NOMO-1 treated with dmso at 0.1 percent for 144 hours (cell line): ENCODE results near the gene SMG7.

ENCODE experiments used
- DNase-seq: peaks from one replicate; lab custom pipeline; 2025; ENCODE audit not compliant: unreplicated experiment; lab: John Stamatoyannopoulos, UW

The SMG7 gene

DNA sequence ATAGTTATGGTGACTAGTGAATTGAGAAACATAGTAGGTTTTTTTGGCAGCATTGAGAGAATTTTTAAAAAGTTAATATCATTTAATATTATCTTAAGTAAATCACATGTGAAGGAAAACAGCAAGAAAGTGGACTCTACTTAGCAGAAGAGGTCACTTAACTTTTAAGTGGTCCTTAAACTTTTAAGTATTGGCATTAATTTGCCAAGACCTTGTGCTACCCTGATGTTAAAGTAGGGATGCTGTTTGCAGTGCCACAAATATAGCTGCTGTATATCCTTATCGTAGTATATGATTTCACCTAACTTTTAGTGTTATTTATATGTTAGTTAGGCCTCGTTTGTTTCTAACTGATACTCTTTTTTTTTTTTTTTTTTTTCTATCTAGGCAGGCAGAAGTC is 40.2 kb downstream of the SMG7 start:
- no peak for DNase-seq

DNA sequence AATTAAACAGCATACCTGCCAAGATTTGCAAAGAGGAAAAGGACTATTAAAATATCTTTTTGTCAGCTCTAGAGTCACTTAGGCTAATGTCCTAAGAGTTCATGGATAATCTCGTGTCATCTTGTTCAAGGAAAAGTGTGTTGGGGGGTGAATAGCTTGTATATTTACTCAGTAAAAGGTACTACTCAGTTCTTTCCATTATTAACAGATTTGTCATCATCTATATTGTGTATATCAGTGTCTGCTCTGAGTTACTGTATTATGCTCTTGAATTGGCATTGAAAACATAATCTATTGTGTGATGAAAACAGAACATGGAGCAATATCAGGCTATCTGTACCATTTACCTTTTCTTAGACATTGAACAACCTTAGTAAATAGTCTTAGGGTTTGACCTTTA is 41.9 kb downstream of the SMG7 start:
- no peak for DNase-seq

DNA sequence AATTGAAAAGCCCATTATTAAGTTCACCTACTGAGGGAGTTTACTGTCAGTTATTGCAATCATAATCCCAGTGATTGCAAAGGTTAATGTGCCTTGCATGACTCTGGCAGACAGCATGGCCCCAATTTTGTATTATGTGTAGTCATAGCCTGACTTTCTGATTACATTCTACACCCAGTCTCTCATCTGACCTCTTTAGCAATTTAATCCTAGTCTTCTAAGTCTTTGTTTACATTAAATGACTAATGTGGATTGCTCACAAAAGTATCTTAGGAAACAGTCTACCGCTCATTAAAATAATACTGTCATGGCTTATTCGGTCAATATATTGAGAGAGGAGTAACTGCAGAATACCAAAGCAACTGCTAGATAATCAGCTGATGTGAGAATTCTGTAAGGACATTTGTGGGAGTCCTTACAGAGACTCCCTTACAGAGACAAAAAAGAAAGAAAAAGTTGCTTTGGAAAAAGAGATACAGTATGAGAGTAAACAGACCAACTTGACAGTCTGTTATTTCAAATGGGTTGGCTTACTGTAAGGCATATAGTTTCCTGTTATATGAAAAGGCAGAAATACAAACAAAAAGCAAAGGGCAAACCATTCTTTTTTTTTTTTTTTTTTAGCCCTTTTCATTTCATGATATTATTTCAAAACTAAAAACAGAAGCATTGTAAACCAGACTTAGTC is 42.8 kb downstream of the SMG7 start:
- DNase-seq: no peak

DNA sequence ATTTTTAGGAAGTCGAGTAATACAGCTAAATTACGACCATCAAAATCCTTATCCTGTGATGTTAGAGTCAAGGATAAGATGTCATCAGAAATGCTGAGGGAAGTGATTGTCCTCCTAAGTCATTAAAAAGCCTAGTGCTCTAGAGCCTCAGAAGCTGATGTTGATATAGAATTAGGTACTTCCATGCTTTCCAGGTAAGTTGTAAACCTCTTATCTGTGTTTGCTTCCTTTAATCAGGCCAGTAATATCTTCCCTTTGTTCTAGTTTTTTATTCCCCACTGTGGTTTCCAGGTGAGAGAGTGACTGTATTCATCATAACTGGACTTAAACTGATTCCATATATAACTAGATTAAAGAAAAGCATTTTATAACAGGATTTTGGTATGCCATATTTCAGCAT is 44.4 kb downstream of the SMG7 start:
- DNase-seq: no peak

DNA sequence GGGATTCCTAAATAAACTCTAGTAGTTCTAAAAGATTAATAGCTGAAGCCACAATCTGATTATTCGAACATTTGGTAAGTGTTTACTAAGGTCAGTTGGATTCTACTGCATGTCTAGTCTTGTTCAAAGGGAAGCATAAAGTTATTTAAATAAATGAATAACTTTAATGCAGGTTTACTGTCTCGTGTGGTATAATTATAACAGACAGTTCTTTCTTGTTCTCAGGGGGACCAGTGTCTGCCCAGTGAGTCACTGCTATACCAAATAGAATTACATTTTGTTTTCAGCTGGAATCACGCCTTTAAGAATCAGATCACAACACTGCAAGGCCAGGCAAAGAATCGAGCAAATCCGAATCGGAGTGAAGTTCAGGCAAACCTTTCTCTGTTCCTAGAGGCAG is 45.1 kb downstream of the SMG7 start:
- no peak for DNase-seq

DNA sequence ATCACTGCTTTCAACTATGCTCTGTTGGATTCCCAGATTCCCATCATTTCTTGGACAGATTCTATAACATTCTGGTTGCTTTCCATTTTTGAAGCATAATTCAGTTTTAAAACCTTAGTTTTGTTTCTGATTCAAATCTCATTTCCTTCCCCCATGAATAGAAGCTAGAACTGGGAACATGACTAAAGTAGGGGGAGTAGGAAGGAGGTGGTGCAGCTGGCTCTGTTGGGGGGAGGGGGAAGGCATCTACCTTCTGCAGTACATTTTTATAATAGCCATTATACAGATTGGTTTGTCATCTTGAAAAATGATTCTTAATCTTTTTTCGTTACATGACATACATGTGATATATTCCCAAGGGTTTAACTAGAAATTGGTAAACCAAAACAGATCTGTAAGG is 48.1 kb downstream of the SMG7 start:
- no peak for DNase-seq

DNA sequence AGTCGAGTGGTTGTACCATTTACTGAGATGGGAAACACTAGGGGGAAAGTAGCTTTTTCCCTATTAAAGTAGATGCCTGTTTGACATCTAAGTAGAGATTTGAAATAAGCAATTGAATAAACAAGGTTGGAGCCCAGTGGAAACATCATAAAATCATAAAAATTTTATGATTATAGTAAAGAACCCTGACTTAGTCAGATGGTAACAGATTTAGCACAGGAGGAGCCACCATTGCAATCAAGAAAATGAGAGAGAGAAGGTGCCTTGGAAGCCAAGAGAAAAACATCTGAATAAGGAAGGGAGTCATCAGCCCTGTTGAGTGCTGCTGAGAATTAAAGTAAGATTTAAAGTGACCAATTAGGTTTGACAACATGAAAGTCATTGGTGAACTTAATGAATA is 49.8 kb downstream of the SMG7 start:
- DNase-seq: no peak

DNA sequence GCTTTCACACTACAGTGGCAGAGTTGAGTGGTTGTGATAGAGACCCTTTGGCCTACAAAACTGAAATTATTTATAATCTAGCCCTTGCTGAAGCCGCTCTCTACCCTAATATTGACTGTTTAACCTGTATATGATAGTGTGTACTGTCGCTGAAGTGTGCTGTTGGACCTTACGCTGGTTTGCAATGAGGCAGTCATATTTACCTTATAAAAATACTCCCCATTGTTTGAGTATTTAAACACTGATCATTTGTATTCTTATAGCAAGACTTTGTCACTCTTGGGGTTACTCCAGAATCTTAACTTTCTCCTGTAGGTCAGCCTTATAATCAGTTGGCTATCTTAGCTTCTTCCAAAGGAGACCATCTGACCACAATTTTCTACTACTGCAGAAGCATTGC is 56.3 kb downstream of the SMG7 start:
- no peak for DNase-seq

DNA sequence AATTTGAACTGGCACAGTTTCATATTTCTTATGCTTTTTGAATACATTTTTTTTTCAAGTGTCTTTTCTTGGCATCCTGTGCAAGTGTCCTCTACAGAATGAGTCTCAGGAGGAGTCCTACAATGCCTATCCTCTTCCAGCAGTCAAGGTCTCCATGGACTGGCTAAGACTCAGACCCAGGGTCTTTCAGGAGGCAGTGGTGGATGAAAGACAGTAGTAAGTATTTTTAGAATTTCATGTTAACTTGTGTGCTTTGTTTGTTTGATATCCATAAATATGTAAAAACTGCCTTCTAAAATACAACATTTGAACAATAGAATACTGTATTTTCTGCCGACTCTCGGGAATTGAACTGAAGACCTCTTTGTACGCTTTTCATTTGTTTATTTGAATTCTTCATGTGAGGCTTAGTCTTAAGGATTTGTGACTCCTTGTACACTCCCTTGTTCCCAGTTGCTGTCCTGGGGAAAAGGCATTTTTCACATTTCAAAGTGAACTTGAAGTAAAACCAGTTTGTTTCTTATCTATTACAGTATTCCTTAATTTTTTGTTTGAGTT is 61.4 kb downstream of the SMG7 start:
- no peak for DNase-seq

DNA sequence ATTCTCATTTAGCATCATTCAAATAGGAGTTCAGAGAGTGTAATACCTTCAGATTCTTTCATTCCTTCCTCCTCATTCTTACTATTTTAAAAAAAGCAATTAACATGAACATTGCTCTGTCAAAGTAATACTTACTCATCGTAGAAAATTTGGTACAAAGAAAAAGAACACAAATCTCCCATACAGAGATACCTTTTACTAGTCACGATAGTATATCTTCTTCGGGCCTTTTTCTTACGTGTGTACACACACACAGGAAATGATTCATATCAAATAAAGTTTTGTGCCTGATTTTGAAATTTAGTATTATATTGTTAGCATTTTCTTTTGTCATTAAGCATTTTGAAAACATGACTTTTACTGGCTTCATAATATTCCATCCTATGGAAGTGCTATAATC is 65.1 kb downstream of the SMG7 start:
- DNase-seq: no peak

DNA sequence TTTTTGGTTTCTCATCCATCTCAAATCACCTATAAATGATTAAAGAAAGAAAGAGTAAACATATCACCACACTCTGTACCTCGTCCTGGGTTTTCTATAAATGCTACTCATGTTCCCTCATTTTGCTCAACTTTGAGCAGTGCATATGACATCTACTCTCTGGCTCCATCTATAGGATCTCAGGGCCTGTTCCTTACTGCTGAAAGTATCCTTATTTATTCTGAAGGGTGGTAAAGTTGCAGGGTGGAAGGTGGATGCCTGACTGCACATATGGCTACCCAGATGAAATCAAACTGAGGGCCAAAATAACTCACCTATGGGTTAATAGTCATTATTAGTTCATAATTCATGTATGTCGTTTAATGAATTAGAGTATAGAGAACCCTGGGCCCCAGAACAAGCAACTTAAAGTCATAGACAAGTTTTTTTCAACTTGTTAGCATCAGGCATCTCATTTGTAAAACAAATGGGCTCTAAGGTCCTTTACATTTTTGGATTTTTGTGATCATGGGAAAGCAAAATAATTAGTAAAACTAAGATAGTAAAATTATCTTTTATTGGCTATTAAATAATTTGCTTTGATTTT is 71.4 kb downstream of the SMG7 start:
- DNase-seq: no peak

DNA sequence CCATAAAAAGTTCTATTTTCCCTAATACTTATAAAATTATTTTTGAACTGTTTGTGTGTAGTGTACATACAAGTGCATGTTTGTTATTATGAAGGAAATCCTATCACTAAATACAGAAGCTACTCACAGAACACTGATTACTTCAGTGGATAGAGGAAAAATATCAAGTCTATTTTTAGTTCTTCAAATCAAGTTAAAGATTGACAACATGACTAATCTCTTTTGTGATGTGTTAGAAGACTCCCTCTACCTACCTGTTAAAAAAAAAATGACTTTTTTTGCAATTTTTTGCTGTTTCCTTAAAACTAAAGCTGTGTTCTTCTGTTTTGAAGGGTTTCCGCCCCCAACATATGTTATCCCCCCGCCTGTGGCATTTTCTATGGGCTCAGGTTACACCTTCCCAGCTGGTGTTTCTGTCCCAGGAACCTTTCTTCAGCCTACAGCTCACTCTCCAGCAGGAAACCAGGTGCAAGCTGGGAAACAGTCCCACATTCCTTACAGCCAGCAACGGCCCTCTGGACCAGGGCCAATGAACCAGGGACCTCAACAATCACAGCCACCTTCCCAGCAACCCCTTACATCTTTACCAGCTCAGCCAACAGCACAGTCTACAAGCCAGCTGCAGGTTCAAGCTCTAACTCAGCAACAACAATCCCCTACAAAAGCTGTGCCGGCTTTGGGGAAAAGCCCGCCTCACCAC is 72.4 kb downstream of the SMG7 start:
- DNase-seq: no peak

DNA sequence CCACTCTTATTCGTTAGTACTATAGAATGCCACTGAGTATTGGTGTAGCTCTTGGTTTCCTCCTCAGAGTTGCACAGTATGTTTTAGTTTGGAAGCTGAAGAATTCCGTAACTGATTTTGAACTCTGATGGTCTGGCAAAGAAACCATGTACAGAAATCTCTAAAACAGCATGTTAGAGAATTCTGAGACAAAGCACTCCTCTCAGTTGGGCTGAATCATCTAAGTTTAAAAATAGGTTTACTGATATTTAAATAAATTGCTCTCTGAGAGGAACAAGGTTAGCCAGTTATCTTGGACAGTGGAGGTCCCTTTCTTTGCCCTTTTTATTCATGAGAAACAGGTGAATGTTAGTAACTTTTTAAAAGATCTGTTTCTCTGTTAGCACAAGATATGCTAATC is 74.1 kb downstream of the SMG7 start:
- DNase-seq: no peak

DNA sequence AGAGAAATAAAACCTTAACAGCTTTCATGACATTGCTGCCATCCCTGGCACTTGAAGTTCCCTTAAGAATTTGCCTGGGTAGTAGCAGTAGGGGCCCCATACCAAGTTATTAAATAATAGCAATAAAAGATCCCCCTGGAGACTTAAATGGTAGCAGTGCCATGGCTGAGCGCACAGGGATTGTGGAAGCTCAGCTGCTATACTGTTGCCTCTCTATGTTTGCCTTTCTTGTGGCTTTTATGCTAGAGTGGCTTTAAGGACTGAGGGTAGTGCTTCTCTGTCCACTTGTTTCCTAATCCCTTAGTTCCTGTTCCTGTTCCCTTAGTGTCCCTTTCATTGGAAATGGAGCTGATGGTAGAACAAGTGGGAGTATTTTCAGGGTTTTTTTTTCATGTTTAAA is 75.8 kb downstream of the SMG7 start:
- DNase-seq: no peak

DNA sequence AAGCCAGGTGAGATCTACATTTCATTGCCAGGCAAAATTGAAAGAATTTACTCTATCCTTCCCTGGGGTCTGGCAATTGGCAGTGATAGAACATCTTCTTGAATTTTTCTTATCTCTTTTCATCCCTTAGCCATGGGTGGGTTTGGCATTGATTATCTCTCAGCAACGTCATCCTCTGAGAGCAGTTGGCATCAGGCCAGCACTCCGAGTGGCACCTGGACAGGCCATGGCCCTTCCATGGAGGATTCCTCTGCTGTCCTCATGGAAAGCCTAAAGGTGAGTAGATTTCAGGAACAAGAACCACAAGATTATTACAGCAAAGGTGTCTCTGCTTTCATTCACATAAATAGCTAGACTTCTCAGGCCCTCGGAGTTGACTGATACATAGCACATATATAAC is 78.6 kb downstream of the SMG7 start:
- DNase-seq: no peak

DNA sequence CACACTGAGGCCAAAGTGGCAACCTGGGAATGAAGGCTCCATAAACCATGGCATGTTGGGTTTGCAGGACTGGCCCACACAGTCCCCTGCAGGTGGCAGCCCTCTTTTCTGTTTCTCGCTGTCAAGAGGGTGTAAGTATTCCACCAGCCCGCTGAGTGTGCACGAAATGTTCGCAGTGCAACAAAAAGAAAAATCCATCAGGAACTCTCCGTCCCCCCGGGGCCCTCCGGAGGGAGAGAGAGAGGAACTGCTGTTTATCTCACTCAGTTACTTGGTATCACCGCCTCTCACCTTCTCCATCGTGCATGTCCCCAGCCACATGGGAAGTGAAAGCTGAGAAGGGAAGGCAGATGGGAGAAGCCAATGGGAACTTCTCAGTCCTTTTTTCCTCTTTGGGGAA is 79.6 kb downstream of the SMG7 start:
- no peak for DNase-seq

DNA sequence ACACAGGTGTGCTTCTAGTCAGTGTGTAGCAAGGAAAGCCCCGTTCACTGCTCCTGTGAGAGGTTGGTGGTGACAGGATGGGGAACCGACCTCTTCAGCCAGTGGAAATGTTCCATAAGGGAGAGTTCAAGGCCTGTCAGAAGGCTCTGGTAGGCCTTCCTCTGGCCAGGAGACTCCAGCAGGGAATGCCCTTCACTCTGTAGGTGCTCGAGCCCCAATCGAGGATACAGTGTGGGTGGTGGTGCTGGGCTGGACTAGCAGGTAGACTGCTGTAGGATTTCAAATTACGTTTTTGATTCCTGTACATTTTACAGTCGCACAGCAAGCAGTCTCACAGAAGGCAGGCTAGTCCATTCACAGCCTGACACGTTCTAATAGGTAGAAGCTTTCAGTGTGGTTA is 80.1 kb downstream of the SMG7 start:
- no peak for DNase-seq

DNA sequence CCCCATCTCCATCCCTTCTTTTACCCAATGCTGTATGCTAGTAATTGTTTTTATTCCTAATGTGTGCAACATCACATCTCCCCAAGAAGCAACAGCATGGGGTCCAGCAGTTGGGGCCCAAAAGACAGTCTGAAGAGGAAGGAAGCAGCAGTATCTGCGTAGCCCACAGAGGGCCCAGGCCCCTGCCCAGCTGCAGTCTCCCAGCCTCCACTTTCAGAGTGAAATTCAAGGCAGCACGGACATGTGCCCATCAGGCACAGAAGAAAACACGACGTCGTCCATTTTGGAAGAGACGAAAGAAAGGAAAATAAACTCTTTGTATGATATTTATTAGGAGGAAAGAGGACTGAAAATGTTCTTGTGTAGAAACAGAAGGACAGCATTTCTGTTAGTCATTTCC is 80.6 kb downstream of the SMG7 start:
- DNase-seq: no peak

DNA sequence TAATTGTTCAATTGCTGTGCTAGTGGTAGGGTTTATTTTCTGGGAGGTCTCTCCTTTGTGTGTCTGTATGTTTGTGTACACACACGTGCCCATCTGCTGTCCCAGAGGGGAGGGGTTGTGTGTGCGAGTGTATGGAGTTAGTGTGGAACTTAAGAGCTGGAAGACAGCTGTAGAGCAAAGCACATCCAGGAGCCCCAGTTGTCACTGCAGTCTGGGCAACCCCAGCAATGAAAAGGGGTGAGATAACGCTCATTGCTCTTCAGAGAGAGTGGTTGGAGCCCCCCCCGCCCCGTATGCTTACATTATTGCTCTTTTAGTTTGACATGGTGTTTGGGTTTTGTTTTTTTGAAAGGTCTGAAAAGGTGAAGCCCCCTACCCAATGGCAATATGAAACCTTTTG is 81.0 kb downstream of the SMG7 start:
- DNase-seq: no peak

DNA sequence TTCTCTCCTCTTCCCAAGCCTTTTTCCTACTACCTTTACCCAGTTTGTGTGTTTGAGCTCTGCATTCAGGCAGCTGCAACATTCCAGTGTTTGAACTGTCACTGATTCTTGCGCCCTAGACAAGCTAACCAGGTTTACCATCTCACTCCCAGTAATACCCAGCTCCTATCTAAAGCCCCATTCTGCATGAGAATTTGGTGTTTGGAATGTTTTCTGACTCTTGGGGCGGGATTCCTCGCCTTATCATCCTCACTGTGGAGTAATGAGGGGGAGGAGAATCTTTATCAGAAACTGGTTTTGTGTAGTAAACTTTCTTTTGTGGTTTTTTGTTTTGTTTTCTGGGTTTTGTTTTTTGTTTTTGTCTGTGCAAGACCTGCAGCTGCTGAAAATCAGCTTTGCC is 81.5 kb downstream of the SMG7 start:
- DNase-seq: no peak

DNA sequence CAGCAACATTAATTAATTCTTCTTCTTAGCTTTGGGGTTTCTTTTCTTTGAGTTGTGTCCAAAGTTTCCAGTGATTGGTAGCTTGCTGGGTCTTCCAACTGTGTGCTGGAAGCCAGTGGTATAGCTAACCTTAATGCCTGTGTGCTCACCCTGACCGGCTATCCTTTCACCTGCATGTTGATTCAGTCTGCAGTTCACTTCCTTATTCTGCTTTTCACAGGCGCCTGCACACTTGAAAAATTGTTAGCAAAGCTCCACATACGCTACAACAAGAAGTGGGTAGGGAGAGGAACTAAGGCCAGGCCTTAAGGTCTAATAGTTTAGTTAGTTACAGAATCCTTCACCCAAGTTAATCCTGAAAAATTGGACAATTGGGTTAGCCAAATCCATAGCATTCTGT is 82.3 kb downstream of the SMG7 start:
- DNase-seq: no peak

DNA sequence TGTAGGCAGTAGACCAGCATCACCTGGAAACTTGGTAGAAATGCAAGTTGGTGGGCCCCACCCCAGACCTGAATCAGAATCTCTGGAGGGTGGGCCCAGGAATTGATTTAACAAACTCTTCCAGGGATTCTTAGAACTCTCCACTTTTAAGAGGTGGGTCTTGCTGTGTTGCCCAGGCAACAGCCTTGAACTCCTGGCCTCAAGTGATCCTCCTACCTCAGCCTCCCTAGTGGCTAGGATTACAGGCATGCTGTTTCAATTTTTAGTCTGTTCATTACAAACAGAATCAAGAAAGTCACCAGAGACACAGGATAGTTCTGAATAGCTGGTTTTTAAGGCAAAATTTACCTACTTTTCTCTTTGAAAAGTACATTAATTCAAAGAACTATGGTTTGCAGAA is 86.8 kb downstream of the SMG7 start:
- DNase-seq: no peak
